Germinal center (tissue), 1 donor: Measurements from ENCODE around the gene ARFGEF2.
"Not testable (repeated sequence)": the region's sequence is repeated elsewhere in the genome, so short reads cannot be mapped to it uniquely, and the experiment has no call there.

Experiments
- DNase-seq: peaks from one replicate; pipeline ENCODE4 v3.0.0; 2012; ENCODE audit warnings: mixed read lengths, low spot score

The ARFGEF2 gene

DNA sequence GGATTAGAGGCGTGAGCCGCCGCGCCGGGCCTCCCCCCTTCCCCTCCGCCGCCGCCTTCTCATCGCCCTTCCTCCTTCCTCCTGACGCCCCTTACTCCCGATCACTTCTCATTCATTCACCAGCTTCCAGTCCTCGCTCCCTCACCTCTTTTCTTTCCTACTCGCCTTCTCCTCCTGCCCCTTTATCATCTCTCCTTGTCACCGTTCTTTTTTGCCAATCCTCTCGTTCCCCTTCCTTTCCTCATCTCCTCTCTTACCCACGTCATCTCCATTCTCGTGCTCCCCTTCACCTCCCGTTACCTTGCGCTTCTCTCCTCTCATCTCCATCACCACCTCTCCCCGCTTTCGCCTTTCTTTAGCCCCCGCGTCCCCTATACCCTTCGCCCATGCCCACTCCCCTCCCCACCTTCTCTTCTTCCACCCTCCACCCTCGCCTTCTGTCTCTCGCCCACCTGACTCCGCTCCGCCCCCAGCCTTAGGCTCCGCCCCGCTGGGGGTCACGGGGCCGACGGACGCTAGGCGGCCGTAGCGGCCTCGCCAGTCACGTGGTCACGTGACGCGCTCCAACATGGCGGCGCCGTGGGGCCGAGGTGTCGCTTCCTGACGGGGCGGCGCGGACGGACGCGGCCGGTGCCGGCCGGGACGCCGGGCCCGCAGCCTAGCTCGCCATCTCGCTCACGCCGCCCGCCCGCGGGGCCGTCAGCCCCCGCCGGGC is at the start of gene ARFGEF2:
TSS of gene ARFGEF2 (plus strand) at position 544 of the 715 bp plus-strand sequence. CDS start 179 bp downstream, outside the sequence.
- DNase-seq: peak; percentile 95

GRCh38 chr20:48875233-48875913 is 46.1 kb upstream of the ARFGEF2 start:
- DNase-seq: no peak

DNA sequence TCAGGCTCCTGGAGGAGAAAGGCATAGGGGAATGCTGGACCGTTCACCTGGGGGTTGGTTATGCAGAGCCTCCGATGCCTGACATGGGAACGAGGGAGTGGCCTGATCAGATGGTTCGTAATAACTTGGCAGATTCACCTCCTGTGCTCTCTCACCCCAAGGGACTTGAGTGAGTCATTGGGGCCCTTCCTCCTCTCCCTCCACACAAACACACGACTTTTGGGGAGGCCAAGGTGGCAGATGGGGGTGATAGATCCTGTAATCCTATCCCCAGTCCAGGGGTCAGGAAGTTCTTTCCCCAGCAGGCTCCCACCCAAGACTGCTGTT is 45.6 kb upstream of the ARFGEF2 start:
- no peak for DNase-seq

GRCh38 chr20:48877304-48877703 is 44.2 kb upstream of the ARFGEF2 start:
- no peak for DNase-seq

DNA sequence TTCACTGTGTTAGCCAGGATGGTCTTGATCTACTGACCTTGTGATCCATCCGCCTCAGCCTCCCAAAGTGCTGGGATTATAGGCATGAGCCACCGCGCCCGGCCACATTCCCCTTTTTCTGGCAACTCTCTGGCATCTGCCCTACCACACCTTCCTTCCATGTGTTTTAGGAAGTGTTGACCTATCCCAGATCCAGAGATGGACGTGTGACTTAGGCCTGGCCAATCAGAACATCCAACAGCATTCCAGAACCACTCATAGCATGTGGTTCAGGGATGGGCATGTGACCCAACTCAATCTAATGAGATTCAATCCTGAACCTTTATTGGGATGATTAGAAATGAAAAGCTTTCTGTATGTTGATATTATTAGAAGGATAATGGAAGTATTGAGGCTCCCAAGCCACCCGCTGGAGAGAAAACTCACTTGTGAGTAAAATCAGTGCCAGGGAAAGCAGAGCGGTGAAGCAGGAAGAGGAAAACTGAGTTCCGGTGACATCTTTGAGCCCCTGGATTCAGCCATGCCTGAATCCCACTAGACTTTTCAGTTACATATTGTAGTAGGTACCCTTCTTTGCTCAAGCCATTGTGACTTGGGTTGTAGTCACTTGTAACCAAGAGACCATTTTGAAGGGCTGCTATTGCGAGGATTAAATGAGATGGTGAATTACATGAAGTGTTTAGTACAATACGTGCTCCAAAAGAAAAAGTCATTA is 42.8 kb upstream of the ARFGEF2 start:
- no peak for DNase-seq

- no peak for DNase-seq
Measured at GRCh38 chr20:48879612-48880245, 41.8 kb upstream of the ARFGEF2 start.

DNA sequence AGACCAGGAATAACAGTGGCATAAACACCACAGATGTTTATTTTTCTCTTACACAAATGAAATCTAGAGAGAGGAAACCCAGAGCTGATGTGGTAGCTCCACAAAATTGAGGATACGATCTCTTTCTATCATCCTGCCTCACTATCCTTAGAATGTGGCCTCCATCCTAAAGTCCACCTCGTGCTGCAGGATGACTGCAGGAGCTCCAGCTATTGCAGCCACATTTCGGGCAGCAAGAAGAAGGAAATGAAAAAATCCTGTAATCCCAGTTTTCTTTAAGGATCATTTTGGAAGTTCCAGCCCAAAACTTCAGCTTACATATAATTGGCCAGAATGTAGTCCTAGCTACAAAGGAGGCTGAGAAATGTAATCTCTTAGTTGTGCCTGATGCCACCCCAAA is 41.2 kb upstream of the ARFGEF2 start:
- no peak for DNase-seq

DNA sequence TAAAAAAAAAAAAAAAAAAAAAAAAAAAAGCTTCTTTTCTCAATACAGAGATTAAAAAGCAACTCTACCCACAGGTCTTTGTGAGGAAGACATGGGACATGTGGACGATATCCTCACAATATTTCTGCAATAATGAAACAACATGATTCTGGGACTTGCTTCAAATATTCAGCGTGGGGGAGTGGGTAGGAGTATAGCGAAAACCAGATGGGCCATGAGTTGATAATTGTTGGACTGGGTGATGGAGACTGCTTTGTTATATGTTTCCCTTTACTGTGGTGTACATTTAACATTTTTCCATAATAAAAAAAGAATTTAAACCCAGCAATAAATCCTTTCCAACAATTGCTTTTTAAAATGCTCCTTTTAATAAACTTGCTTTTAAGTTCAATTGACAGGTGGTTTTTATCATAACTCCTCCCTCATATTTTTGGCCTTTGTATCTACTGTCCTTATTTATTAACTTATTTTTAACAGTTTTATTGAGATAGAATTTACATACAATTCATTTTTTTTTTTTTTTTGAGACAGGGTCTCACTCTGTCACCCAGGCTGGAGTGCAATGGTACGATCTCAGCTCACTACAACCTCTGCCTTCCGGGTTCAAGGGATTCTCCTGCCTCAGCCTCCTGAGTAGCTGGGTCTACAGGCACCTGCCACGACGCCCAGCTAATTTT is 40.4 kb upstream of the ARFGEF2 start:
- no peak for DNase-seq

- no peak for DNase-seq
Measured at GRCh38 chr20:48885237-48885636, 36.3 kb upstream of the ARFGEF2 start.

DNA sequence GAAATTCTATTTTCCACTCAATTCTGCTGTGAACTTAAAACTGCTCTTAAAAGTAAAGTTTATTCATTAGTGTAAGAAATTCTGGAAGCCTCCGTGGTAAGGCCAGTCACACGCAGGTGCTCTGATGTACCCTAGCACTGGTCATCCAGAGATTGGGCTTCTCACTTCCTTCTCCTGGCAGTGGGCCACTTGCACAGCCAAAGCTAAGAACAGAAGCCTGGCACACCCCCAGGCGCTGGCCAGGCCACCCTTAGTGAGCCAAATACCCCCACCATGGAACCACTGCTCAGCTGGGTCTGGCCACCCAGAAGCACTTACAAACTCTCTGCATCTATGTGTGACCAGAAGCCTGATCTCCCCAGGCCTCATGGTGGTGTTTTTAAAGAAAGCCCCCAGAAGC is 35.3 kb upstream of the ARFGEF2 start:
- DNase-seq: no peak

GRCh38 chr20:48886811-48887210 is 34.7 kb upstream of the ARFGEF2 start:
- no peak for DNase-seq

- not testable (repeated sequence) for DNase-seq
Measured at GRCh38 chr20:48888517-48888916, 33.0 kb upstream of the ARFGEF2 start.

DNA sequence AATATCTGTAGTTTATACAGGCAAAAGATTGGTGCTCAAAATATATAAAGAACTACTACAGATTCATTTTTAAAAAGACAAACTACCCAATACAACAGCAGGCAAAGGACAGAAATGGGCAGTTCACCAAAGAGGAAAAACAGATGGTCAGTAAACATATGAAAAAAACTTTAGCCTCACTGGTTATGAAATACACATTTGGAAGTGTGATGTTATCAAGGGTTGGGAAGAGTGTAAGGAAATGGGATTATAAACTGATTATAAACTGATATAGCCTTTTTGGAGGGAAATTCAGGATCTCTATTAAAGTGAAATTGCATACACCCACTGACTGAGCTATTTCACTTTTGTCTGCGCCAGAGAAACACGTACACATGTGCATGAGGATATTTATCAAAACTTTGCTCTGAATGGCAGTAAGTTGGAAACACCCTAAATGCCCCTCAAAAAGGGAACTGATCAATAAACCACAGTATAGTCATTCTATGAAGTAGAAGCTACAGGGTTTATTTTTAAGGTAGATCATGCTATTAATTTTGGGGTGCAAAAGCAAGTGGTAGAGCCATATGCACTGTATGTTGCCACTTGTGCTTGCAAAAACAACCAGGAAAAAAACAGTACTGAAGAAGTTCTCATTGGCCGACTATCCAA is 32.2 kb upstream of the ARFGEF2 start:
- DNase-seq: no peak

GRCh38 chr20:48891235-48892048 is 30.1 kb upstream of the ARFGEF2 start:
- DNase-seq: no peak

DNA sequence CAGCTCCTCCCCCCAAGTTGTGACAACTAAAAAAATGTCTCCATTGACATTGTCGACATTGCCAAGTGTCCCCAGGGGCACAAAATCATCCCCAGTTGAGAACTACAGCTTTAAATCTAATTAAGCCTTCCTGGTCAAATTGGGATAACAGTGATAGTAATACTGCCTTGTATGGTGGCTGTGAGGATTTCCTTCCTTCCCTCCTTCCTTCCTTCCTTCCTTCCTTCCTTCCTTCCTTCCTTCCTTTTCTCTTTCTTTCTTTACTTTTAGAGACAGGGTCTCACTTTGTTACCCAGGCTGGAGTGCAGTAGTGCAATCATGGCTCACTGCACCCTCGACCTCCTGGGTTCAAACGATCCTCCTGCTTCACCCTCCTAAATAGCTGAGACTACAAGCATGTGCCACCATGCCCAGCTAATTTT is 29.5 kb upstream of the ARFGEF2 start:
- DNase-seq: no peak

DNA sequence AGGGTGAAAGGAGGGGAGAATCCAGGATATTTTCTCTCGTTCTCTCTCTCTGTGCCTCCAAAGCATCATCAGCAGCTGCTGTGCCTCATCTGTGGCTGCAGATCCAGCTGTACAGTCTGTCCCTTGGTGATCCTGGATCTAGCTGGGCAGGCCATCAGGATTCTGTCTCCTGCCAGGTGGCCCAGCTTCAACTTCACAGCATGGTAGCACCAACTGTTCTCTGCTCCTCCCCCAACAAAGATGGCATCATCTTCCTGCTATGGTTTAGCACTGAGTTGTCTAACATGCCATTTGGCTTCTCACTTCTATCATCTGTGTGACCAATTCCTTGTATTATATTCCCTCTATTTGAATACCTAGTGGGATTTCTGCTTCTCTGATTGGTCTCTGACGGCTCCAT is 28.6 kb upstream of the ARFGEF2 start:
- DNase-seq: no peak

DNA sequence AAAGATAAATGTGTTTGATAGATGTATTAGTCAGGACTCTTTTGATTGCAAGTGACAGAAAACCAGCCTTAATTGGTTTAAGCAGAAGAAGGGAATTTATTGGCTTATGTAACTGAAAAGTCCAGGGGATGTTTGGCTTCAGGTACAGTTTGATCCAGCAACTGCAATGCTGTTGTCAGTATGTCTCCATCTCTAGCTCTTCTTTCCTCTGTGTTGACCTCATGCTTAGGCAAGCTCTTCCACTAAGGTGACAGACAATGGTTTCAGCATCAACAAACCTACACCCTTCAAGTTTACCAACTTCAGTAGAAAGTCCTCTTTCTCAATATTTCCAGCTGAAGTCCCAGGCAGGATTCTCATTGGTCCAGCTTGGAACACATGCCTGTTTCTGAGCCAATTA is 28.1 kb upstream of the ARFGEF2 start:
- no peak for DNase-seq

GRCh38 chr20:48897305-48898010 is 24.1 kb upstream of the ARFGEF2 start:
- peak; percentile 50 for DNase-seq

DNA sequence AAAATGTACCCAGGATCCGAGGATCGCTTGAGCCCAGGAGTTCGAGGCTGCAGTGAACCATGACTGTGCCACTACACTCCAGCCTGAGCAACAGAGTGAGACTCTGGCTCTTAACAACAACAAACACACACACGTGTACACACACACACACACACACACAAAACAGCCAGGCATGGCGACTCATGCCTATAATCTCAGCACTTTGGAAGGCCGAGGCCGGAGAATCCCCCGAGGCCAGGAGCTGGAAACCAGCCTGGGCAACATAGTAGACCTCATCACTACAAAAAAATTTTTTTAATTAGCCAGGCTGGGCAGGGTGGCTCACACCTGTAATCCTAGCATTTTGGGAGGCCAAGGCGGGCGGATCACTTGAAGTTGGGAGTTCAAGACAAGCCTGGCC is 23.3 kb upstream of the ARFGEF2 start:
- DNase-seq: no peak

GRCh38 chr20:48898896-48899530 is 22.5 kb upstream of the ARFGEF2 start:
- DNase-seq: no peak
